Thyroid gland (tissue), 4 donors: ENCODE results near the gene MESP1. TPM values are rescaled to one million over a fixed set of nuclear protein-coding genes. Genes with fewer than 3 reads are reported as not detected.
"Not testable (repeated sequence)": the region's sequence is repeated elsewhere in the genome, so short reads cannot be mapped to it uniquely, and the experiment has no call there.

ENCODE experiments used
- DNase-seq, 2 donors: peaks; one replicate each; pipeline ENCODE4 v3.0.0-alpha.2; 2019
- H3K27ac ChIP-seq, 3 donors: fragments of 200-600 bp; sonication (generic); 1 replicate in 2 of 3; 2 replicates in 1 of 3; pipeline ENCODE4 v1.5.1; 2016 to 2019; ENCODE audit warnings: mild to moderate bottlenecking in 1 of 3, moderate library complexity in 1 of 3
- H3K27me3 ChIP-seq: fragments of 200-600 bp; sonication (generic); one replicate; pipeline ENCODE4 v1.5.1; 2019
- H3K36me3 ChIP-seq, 2 donors: fragments of 200-600 bp; sonication (generic); one replicate each; pipeline ENCODE4 v1.5.1; 2016 to 2019
- H3K4me1 ChIP-seq, 2 donors: fragments of 200-600 bp; sonication (generic); one replicate each; pipeline ENCODE4 v1.5.1; 2017 to 2019
- H3K4me3 ChIP-seq, 3 donors: fragments of 200-600 bp; sonication (generic); replicated peaks in 1 of 3; 1 replicate in 2 of 3; 2 replicates in 1 of 3; pipeline ENCODE4 v1.5.1; 2016; ENCODE audit warnings: mild to moderate bottlenecking in 1 of 3
- H3K9me3 ChIP-seq: fragments of 200-600 bp; sonication (generic); one replicate; pipeline ENCODE4 v1.5.1; 2017
- POLR2A ChIP-seq, 2 donors: fragments of 450-650 bp; IDR thresholded peaks; one replicate each; pipeline ENCODE4 v1.6.1; 2017; ENCODE audit warnings: antibody characterized with exemption in 2 of 2, mild to moderate bottlenecking in 2 of 2, moderate library complexity in 1 of 2
- WGBS, 2 donors: methylation state at CpG; one replicate each; pipeline ENCODE4 v1.1.5; 2017; 5-methylcytosine and 5-hydroxymethylcytosine counted together
- intact Hi-C: fragments of 100-400 bp; cut with DNase I; formaldehyde crosslinking; loops from one replicate; pipeline ENCODE4 v1.15.1; 2023
- total RNA-seq, 4 donors: library from RNA; depleted of rRNA; stranded (reverse); fragments of >200 nt; gene quantifications; one replicate each; pipeline ENCODE4 v1.2.3, GENCODE V29; 2016
- TF ChIP-seq, protein P1 (sequence below), 6 experiments: fragments of 200-600 bp in 3 of 6; fragments of 450-650 bp in 3 of 6; sonication (generic) in 3 of 6; IDR thresholded peaks; one replicate each; pipeline ENCODE4 v1.5.1; 2016 to 2019; ENCODE audit warnings: antibody characterized with exemption in 6 of 6, mild to moderate bottlenecking in 2 of 6, inconsistent platforms in 1 of 6, moderate library complexity in 1 of 6

Gene MESP1
- total RNA-seq, 4 donors from 2014 or later = 1.9 to 2.6 (median 2.1) TPM; not detected in 1

GRCh38 chr15:89783111-89783860, 32.2 kb upstream of the MESP1 start:
- Histone ChIP-seq H3K4me1 (peaks cover 0 to 8% of the 10 kb centered on the region in 2 donors), H3K4me3 (no peak overlapping the region), H3K36me3 (no peaks in the 10 kb centered on the region), H3K27me3 (no peaks in the 10 kb centered on the region), H3K27ac (no peak overlapping the region), H3K9me3 (no peaks in the 10 kb centered on the region)
- peak in 1 of 2 donors; percentile 15 for DNase-seq
- 77 to 82% methylated on average over 12 to 13 of the region's 14 CpGs for WGBS, 2 donors
- intact Hi-C loops = no loop called here
- TF ChIP-seq, protein P1, sequence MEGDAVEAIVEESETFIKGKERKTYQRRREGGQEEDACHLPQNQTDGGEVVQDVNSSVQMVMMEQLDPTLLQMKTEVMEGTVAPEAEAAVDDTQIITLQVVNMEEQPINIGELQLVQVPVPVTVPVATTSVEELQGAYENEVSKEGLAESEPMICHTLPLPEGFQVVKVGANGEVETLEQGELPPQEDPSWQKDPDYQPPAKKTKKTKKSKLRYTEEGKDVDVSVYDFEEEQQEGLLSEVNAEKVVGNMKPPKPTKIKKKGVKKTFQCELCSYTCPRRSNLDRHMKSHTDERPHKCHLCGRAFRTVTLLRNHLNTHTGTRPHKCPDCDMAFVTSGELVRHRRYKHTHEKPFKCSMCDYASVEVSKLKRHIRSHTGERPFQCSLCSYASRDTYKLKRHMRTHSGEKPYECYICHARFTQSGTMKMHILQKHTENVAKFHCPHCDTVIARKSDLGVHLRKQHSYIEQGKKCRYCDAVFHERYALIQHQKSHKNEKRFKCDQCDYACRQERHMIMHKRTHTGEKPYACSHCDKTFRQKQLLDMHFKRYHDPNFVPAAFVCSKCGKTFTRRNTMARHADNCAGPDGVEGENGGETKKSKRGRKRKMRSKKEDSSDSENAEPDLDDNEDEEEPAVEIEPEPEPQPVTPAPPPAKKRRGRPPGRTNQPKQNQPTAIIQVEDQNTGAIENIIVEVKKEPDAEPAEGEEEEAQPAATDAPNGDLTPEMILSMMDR (IDR thresholded peaks at IDR 0.05) = no peak
- TF ChIP-seq POLR2A (IDR thresholded peaks at IDR 0.05) = no peak

DNA sequence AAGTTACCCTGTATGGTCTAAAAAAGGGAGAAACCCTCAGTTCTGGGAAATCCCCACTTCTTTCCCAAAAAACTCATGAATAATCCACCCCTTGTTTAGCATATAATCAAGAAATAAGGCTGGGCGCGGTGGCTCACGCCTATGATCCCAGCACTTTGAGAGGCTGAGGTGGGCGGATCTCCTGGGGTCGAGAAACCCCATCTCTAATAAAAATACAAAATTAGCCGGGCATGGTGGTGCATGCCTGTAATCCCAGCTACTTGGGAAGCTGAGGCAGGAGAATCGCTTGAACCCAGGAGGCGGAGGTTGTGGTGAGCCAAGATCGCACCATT, 31.5 kb upstream of the MESP1 start:
- H3K27ac ChIP-seq = not testable (repeated sequence)

GRCh38 chr15:89781891-89782618, 31.0 kb upstream of the MESP1 start:
- Histone ChIP-seq H3K4me1 (peaks cover 0 to 8% of the 10 kb centered on the region in 2 donors), H3K27ac (no peak overlapping the region), H3K9me3 (no peaks in the 10 kb centered on the region), H3K4me3 (no peak overlapping the region), H3K27me3 (no peaks in the 10 kb centered on the region), H3K36me3 (no peaks in the 10 kb centered on the region)
- DNase-seq = peak in 1 of 2 donors; percentile 31
- intact Hi-C loops = no loop called here
- WGBS, 2 donors = 78 to 84% methylated on average over 15 of the region's 15 CpGs
- no peak for TF ChIP-seq POLR2A (IDR thresholded peaks at IDR 0.05)
- TF ChIP-seq, protein P1 (IDR thresholded peaks at IDR 0.05) = no peak

More for the DNA sequence above, 31.5 kb upstream of the MESP1 start:
- H3K4me3 ChIP-seq, H3K4me1 ChIP-seq, H3K27me3 ChIP-seq, intact Hi-C loops, DNase-seq, H3K9me3 ChIP-seq, H3K36me3 ChIP-seq: not testable (repeated sequence)
- 95 to 96% methylated on average over 9 of the region's 9 CpGs for WGBS, 2 donors

- Histone ChIP-seq H3K27ac (no peak overlapping the region), H3K4me3 (no peak overlapping the region), H3K36me3 (no peaks in the 10 kb centered on the region), H3K27me3 (no peaks in the 10 kb centered on the region), H3K9me3 (no peaks in the 10 kb centered on the region), H3K4me1 (peaks cover 3 to 16% of the 10 kb centered on the region in 2 donors)
- intact Hi-C loops = no loop called here
- no peak for DNase-seq
- TF ChIP-seq POLR2A (IDR thresholded peaks at IDR 0.05) = no peak
- TF ChIP-seq, protein P1 (IDR thresholded peaks at IDR 0.05) = no peak
- WGBS, 2 donors = 80 to 82% methylated on average over 5 to 6 of the region's 6 CpGs
Measured at GRCh38 chr15:89781055-89781454, 30.0 kb upstream of the MESP1 start.

- no peak overlapping the region for H3K4me3 ChIP-seq
- peaks cover 3 to 18% of the 10 kb centered on the region in 2 donors for H3K4me1 ChIP-seq
- no peak overlapping the region for H3K27ac ChIP-seq
- H3K9me3 ChIP-seq = no peaks in the 10 kb centered on the region
- TF ChIP-seq POLR2A (IDR thresholded peaks at IDR 0.05) = no peak
- TF ChIP-seq, protein P1 (IDR thresholded peaks at IDR 0.05) = no peak
- no peaks in the 10 kb centered on the region for H3K27me3 ChIP-seq
- no peaks in the 10 kb centered on the region for H3K36me3 ChIP-seq
- no peak for DNase-seq
- intact Hi-C loops = no loop called here
- WGBS, 2 donors = 82 to 83% methylated on average over 6 of the region's 6 CpGs
Measured at GRCh38 chr15:89780601-89781000, 29.6 kb upstream of the MESP1 start.
